GM12878 (cell line): ENCODE measurements around the gene SPACDR. TPM values are rescaled to one million over a fixed set of nuclear protein-coding genes. Genes with fewer than 3 reads are reported as not detected.
A peak's percentile ranks its signal among the peaks of the same experiment; 100 is the strongest.

Experiments
- ATAC-seq: fragments of 200-7000 bp; cut with Tn5 transposase; 3 replicates; pipeline ENCODE4 v1.9.1; 2020; ENCODE audit warnings: mild to moderate bottlenecking, moderate library complexity
- BruUV-seq: library from RNA; stranded (reverse); fragments of 400-500 nt; replicated peaks from 2 replicates; lab custom pipeline; 2021; lab: Mats Ljungman, UMichigan
- CTCF ChIA-PET: fragments of 300-600 bp; sonication (Branson Sonifier 250); formaldehyde crosslinking; extraction: SDS; loops from one replicate; lab custom pipeline; 2021; ENCODE audit warnings: inconsistent platforms; lab: Yijun Ruan, JAX
- POLR2A ChIA-PET: fragments of 350-600 bp; formaldehyde crosslinking; extraction: SDS; loops from one replicate; lab custom pipeline; 2021; ENCODE audit warnings: inconsistent platforms; lab: Charles Lee
- RAD21 ChIA-PET: fragments of 300-600 bp; sonication (Branson Sonifier 250); formaldehyde crosslinking; loops from one replicate; lab custom pipeline; 2023; ENCODE audit warnings: antibody characterized with exemption; ENCODE audit not compliant: unreplicated experiment; lab: Charles Lee
- SMC1A ChIA-PET: fragments of 300-600 bp; sonication (Branson Sonifier 250); formaldehyde crosslinking; loops from one replicate; lab custom pipeline; 2023; ENCODE audit not compliant: unreplicated experiment, uncharacterized antibody; lab: Charles Lee
- DNase-seq: peaks from one replicate; pipeline ENCODE4 v3.0.0-alpha.2; 2011; ENCODE audit warnings: low read depth, low spot score
- FAIRE-seq: peaks from 3 replicates; lab custom pipeline; 2011; peaks lifted over from hg19 to GRCh38; lab: Jason Lieb, UNC
- H2AFZ ChIP-seq: 2 replicates; pipeline ENCODE4 v1.6.0; 2011; ENCODE audit warnings: low read depth, low read length, control low read depth; ENCODE audit not compliant: control insufficient read depth
- H3K27ac ChIP-seq: 2 replicates; pipeline ENCODE4 v1.5.1; 2011; ENCODE audit warnings: control low read depth; ENCODE audit not compliant: control insufficient read depth, insufficient read depth
- H3K27me3 ChIP-seq, 2 experiments: replicated peaks in 1 of 2; 2 replicates each; pipeline versions ENCODE4 v1.6.0 to v1.6.1; 2011; ENCODE audit warnings: low read length in 1 of 2; ENCODE audit not compliant: control insufficient read depth in 2 of 2, insufficient read depth in 2 of 2
- H3K36me3 ChIP-seq, 2 experiments: 2 replicates each; pipeline ENCODE4 v1.5.1; 2011; ENCODE audit warnings: low read length in 1 of 2; ENCODE audit not compliant: control insufficient read depth in 2 of 2, insufficient read depth in 2 of 2
- H3K4me1 ChIP-seq: 2 replicates; pipeline ENCODE4 v1.6.1; 2011; ENCODE audit warnings: mild to moderate bottlenecking, low read length, moderate library complexity, mixed read lengths; ENCODE audit not compliant: control insufficient read depth, insufficient read depth
- H3K4me2 ChIP-seq: 2 replicates; pipeline ENCODE4 v1.6.0; 2011; ENCODE audit warnings: control low read depth; ENCODE audit not compliant: control insufficient read depth, insufficient read depth
- H3K4me3 ChIP-seq: fragments of 200-600 bp; sonication (generic); 2 replicates; pipeline ENCODE4 v1.5.1; 2016
- H3K79me2 ChIP-seq: 2 replicates; pipeline ENCODE4 v1.6.0; 2011; ENCODE audit warnings: low read length; ENCODE audit not compliant: control insufficient read depth, insufficient read depth
- H3K9ac ChIP-seq: 2 replicates; pipeline ENCODE4 v1.8.0; 2011; ENCODE audit warnings: low read length, control low read depth, mixed read lengths; ENCODE audit not compliant: control insufficient read depth, insufficient read depth
- H3K9me3 ChIP-seq: replicated peaks from 3 replicates; pipeline ENCODE4 v1.5.1; 2011; ENCODE audit warnings: mild to moderate bottlenecking, low read length; ENCODE audit not compliant: control insufficient read depth, insufficient read depth
- H4K20me1 ChIP-seq: 2 replicates; pipeline ENCODE4 v1.6.0; 2011; ENCODE audit not compliant: control insufficient read depth, insufficient read depth
- CTCF ChIP-seq, 3 experiments: IDR thresholded peaks in 2 of 3; conservative IDR thresholded peaks in 1 of 3; 2 replicates each; pipeline ENCODE4 v1.5.1; 2011; ENCODE audit warnings: low read depth in 3 of 3, low read length in 3 of 3, mild to moderate bottlenecking in 3 of 3, control low read depth in 2 of 3, moderate library complexity in 2 of 3, inconsistent platforms in 1 of 3, mixed read lengths in 1 of 3; ENCODE audit not compliant: control insufficient read depth in 2 of 3, insufficient read depth in 1 of 3; ENCODE audit errors: extremely low read depth in 1 of 3
- HDAC6 ChIP-seq: fragments of 200-600 bp; sonication (generic); IDR thresholded peaks from one replicate; pipeline ENCODE4 v1.8.0; 2017; ENCODE audit warnings: antibody characterized with exemption; ENCODE audit not compliant: unreplicated experiment
- RAD21 ChIP-seq: IDR thresholded peaks from 2 replicates; pipeline ENCODE4 v1.6.1; 2011; ENCODE audit warnings: mild to moderate bottlenecking, low read depth, low read length, moderate library complexity; ENCODE audit not compliant: insufficient read depth
- SPI1 ChIP-seq: IDR thresholded peaks from 2 replicates; pipeline ENCODE4 v1.6.1; 2011; ENCODE audit warnings: low read depth, mild to moderate bottlenecking, low read length, moderate library complexity, borderline replicate concordance; ENCODE audit not compliant: insufficient read depth
- STAT1 ChIP-seq: fragments of 450-650 bp; conservative IDR thresholded peaks from 2 replicates; pipeline ENCODE4 v1.6.1; 2014; ENCODE audit warnings: antibody characterized with exemption, mild to moderate bottlenecking
- ZNF24 ChIP-seq: fragments of 450-650 bp; IDR thresholded peaks from 2 replicates; pipeline ENCODE4 v1.6.1; 2017; ENCODE audit warnings: antibody characterized with exemption, mild to moderate bottlenecking
- WGBS: methylation state at CpG from one replicate; pipeline ENCODE4 v1.1.6; 2016; ENCODE audit warnings: low lambda C conversion rate; ENCODE audit not compliant: insufficient replicate concordance, insufficient coverage; ENCODE audit errors: missing lambda C conversion rate; 5-methylcytosine and 5-hydroxymethylcytosine counted together
- in situ Hi-C: fragments of 300-500 bp; cut with MboI; formaldehyde crosslinking; loops from 9 replicates; pipeline ENCODE4 v1.14.3; 2018; ENCODE audit warnings: mixed read lengths
- intact Hi-C: fragments of 100-400 bp; cut with micrococcal nuclease; formaldehyde crosslinking; loops from one replicate; pipeline ENCODE4 v1.14.2; 2022; ENCODE audit not compliant: unreplicated experiment
- polyA plus RNA-seq, 11 experiments: library from polyadenylated mRNA; depleted of rRNA in 4 of 11; unstranded in 6 of 11; stranded (reverse) in 5 of 11; fragments of >200 nt; fragmentation: Nextera tagmentation in 4 of 11; fragmentation: Illumina TruSeq in 1 of 11; extraction: Ambion mirVana in 4 of 11; extraction: Trizol in 1 of 11; gene quantifications; 1 replicate in 1 of 11; 2 replicates in 10 of 11; pipeline versions ENCODE4 v1.2.1 to v1.2.3, GENCODE V29; 2011 to 2016; ENCODE audit warnings: inconsistent platforms in 2 of 11, missing spikeins in 2 of 11, low read depth in 1 of 11
- total RNA-seq, 4 experiments: library from RNA; depleted of rRNA in 3 of 4; stranded (reverse); fragments of >200 nt in 3 of 4; fragmentation: Illumina TruSeq in 1 of 4; extraction: Trizol in 1 of 4; gene quantifications; 2 replicates each; pipeline versions ENCODE4 v1.2.1 to v1.2.3, GENCODE V29; 2013 to 2021

The SPACDR gene
- total and polyA plus RNA-seq, 10 of the 15 experiments (the other 5 are each of a cell fraction or from before 2014, with no cell fraction given): 0.18 to 1.5 (median 0.63) TPM

- Histone ChIP-seq H4K20me1 (no peaks in the 10 kb centered on the region), H2AFZ (no peak overlapping the region), H3K27me3 (no peaks in the 10 kb centered on the region), H3K36me3 (peaks cover 4 to 6% of the 10 kb centered on the region in 2 experiments; a peak in 3 of 4 replicates), H3K4me3 (no peak overlapping the region), H3K79me2 (0 out of 2 replicates have a peak, but pooled peaks cover 3% of the 10 kb centered on the region), H3K9me3 (no peaks in the 10 kb centered on the region), H3K4me2 (no peak overlapping the region), H3K9ac (no peak overlapping the region), H3K4me1 (no peaks in the 10 kb centered on the region), H3K27ac (no peak overlapping the region)
- RAD21 ChIA-PET: interaction anchor here (0.9 to 1.4 kb wide), 4 partner anchors 19 to 146 kb away, joined by 3 to 6 read pairs (median 4); partner anchors contain the start of gene MOSPD3
- SMC1A ChIA-PET: interaction anchor here (0.7 to 1.5 kb wide), 5 partner anchors 10 to 233 kb away, joined by 3 to 7 read pairs (median 4); no protein-coding TSS in a partner anchor
- ATAC-seq (peak; percentile 58), FAIRE-seq (no peak), DNase-seq (no peak)
- BruUV-seq: no TSS peak
- CTCF ChIA-PET: interaction anchor here (0.6 to 1.6 kb wide), 8 partner anchors 12 to 123 kb away, joined by 3 to 7 read pairs (median 3); no protein-coding TSS in a partner anchor
- POLR2A ChIA-PET: no interaction called here
- 91% methylated on average over 7 of the region's 17 CpGs for WGBS
- in situ Hi-C loops: loop anchor here (25.0 kb wide), 1 partner anchor 221 kb away; the partner anchor contains the start of gene GIGYF1
- TF ChIP-seq RAD21 (0 out of 2 replicates have a peak, but pooled peaks have one; percentile 5), HDAC6 (no peak), ZNF24 (no peak), SPI1 (no peak), CTCF (IDR thresholded peaks at IDR 0.05 in 2 of 3, conservative IDR thresholded peaks at IDR 0.05 in 1 of 3; ENCODE audit: control insufficient read depth in 2 of 3, extremely low read depth in 1 of 3, insufficient read depth in 1 of 3, low read depth in 3 of 3, low read length in 3 of 3) (peak in 2 of 3 experiments; percentile 33 to 36; a peak in 2 of 6 replicates), STAT1 (no peak)
- intact Hi-C loops: no loop called here
Measured at GRCh38 chr7:100465702-100466311, 1.7 kb upstream of the SPACDR start.
